Type B pancreatic cell (in vitro differentiated cells): ENCODE results near the gene MARF1. TPM values are rescaled to one million over a fixed set of nuclear protein-coding genes. Genes with fewer than 3 reads are reported as not detected.
"Not testable (repeated sequence)": the region's sequence is repeated elsewhere in the genome, so short reads cannot be mapped to it uniquely, and the experiment has no call there.

Experiments
- DNase-seq: peaks from one replicate; pipeline ENCODE4 v3.0.0; 2021; ENCODE audit warnings: mixed read lengths; ENCODE audit not compliant: unreplicated experiment; ENCODE audit errors: extremely low spot score
- H3K27ac Mint-ChIP-seq: 2 replicates; pipeline ENCODE4 v1.8.0; 2021; ENCODE audit warnings: mild to moderate bottlenecking, mixed read lengths
- H3K27me3 Mint-ChIP-seq: 2 replicates; pipeline ENCODE4 v1.8.0; 2021; ENCODE audit warnings: mixed read lengths
- H3K36me3 Mint-ChIP-seq: 2 replicates; pipeline ENCODE4 v1.8.0; 2021; ENCODE audit warnings: mixed read lengths
- H3K4me1 Mint-ChIP-seq: one replicate; pipeline ENCODE4 v1.8.0; 2021; ENCODE audit warnings: mixed read lengths; ENCODE audit not compliant: unreplicated experiment
- H3K4me3 Mint-ChIP-seq: 2 replicates; pipeline ENCODE4 v1.8.0; 2021; ENCODE audit warnings: mild to moderate bottlenecking, mixed read lengths
- H3K9me3 Mint-ChIP-seq: 2 replicates; pipeline ENCODE4 v1.8.0; 2021; ENCODE audit warnings: mixed read lengths
- CTCF ChIP-seq: fragments of 200-600 bp; sonication (generic); conservative IDR thresholded peaks from 2 replicates; pipeline ENCODE4 v1.5.0; 2021; ENCODE audit warnings: antibody characterized with exemption, mild to moderate bottlenecking
- long read RNA-seq: library from polyadenylated mRNA; unstranded; transcript quantifications from one replicate; pipeline ENCODE4 v2.0.0, GENCODE V29; 2020
- total RNA-seq: library from RNA; stranded (reverse); gene quantifications from 2 replicates; pipeline ENCODE4 v1.2.1, GENCODE V29; 2021; ENCODE audit warnings: low replicate concordance

MARF1 gene
- total RNA-seq: 54.6 and 75.4 TPM in 2 replicates
- long read RNA-seq, partial matches to known transcripts: 13 of 18 reads
- long read RNA-seq, other reads (novel, unspliced or antisense): 4 of 18 reads

GRCh38 chr16:15643048-15643945 is at the start of gene MARF1:
Gene MARF1 (minus strand): TSS chr16:15643154. CDS start chr16:15639233, 3,921 bp downstream.
- Mint-ChIP-seq H3K27ac (peak within 1 kb of the TSS; percentile 93), H3K4me1 (peaks cover 25% of the 10 kb centered on the region), H3K9me3 (no peaks in the 10 kb centered on the region), H3K4me3 (peak within 1 kb of the TSS; percentile 93), H3K27me3 (no peaks in the 10 kb centered on the region), H3K36me3 (peaks cover 10% of the 10 kb centered on the region)
- TF ChIP-seq CTCF: peak; percentile 63
- DNase-seq: peak; percentile 99

GRCh38 chr16:15692508-15692907 is 49.6 kb upstream of the MARF1 start:
- H3K4me1 Mint-ChIP-seq, H3K27ac Mint-ChIP-seq, DNase-seq, H3K27me3 Mint-ChIP-seq, H3K9me3 Mint-ChIP-seq, H3K36me3 Mint-ChIP-seq, H3K4me3 Mint-ChIP-seq: not testable (repeated sequence)

- no peak for TF ChIP-seq CTCF
- Mint-ChIP-seq H3K27ac (no peak overlapping the region), H3K9me3 (no peaks in the 10 kb centered on the region), H3K4me3 (no peak overlapping the region), H3K4me1 (no peaks in the 10 kb centered on the region), H3K27me3 (no peaks in the 10 kb centered on the region), H3K36me3 (peaks cover 6% of the 10 kb centered on the region)
- no peak for DNase-seq
Observed at GRCh38 chr16:15691046-15691445, 48.1 kb upstream of the MARF1 start.

- H3K27ac Mint-ChIP-seq: no peak overlapping the region
Observed at GRCh38 chr16:15690296-15690695, 47.3 kb upstream of the MARF1 start.

GRCh38 chr16:15689290-15689689 is 46.3 kb upstream of the MARF1 start:
- Mint-ChIP-seq H3K4me3 (no peak overlapping the region), H3K9me3 (no peaks in the 10 kb centered on the region), H3K4me1 (no peaks in the 10 kb centered on the region), H3K27ac (no peak overlapping the region), H3K27me3 (no peaks in the 10 kb centered on the region), H3K36me3 (peaks cover 6% of the 10 kb centered on the region)
- no peak for DNase-seq
- no peak for TF ChIP-seq CTCF

More at GRCh38 chr16:15690296-15690695, 47.3 kb upstream of the MARF1 start:
- no peaks in the 10 kb centered on the region for H3K4me1 Mint-ChIP-seq
- H3K9me3 Mint-ChIP-seq: no peaks in the 10 kb centered on the region
- H3K36me3 Mint-ChIP-seq: peaks cover 6% of the 10 kb centered on the region
- H3K4me3 Mint-ChIP-seq: no peak overlapping the region
- no peaks in the 10 kb centered on the region for H3K27me3 Mint-ChIP-seq
- DNase-seq: no peak
- TF ChIP-seq CTCF: no peak

- no peak for DNase-seq
- no peak overlapping the region for H3K27ac Mint-ChIP-seq
- no peaks in the 10 kb centered on the region for H3K27me3 Mint-ChIP-seq
- TF ChIP-seq CTCF: no peak
- no peaks in the 10 kb centered on the region for H3K4me1 Mint-ChIP-seq
- H3K9me3 Mint-ChIP-seq: no peaks in the 10 kb centered on the region
- H3K4me3 Mint-ChIP-seq: no peak overlapping the region
- H3K36me3 Mint-ChIP-seq: peaks cover 9% of the 10 kb centered on the region
Observed at GRCh38 chr16:15686287-15686686, 43.3 kb upstream of the MARF1 start.
